Mesenchymal stem cell (in vitro differentiated cells and primary cell): ENCODE measurements around the gene RUFY2.

Experiments
- DNase-seq: peaks from one replicate; pipeline ENCODE4 v3.0.0-alpha.2; 2013
- H2AFZ ChIP-seq: one replicate; pipeline ENCODE4 v1.6.1; 2013; ENCODE audit warnings: low read depth, mild to moderate bottlenecking, control low read depth, inconsistent platforms, low read length, moderate library complexity
- H2AK5ac ChIP-seq: 2 replicates; pipeline ENCODE4 v1.6.1; 2013; ENCODE audit warnings: low read length, moderate library complexity, mild to moderate bottlenecking, inconsistent platforms; ENCODE audit not compliant: severe bottlenecking
- H2BK120ac ChIP-seq: one replicate; pipeline ENCODE4 v1.6.1; 2013; ENCODE audit warnings: low read depth, mild to moderate bottlenecking, inconsistent platforms, low read length, moderate library complexity
- H2BK12ac ChIP-seq, 2 experiments: one replicate each; pipeline ENCODE4 v1.6.1; 2013; ENCODE audit warnings: inconsistent platforms in 2 of 2, low read length in 2 of 2, mild to moderate bottlenecking in 2 of 2, moderate library complexity in 2 of 2, control low read depth in 1 of 2
- H2BK15ac ChIP-seq: one replicate; pipeline ENCODE4 v1.6.1; 2013; ENCODE audit warnings: mild to moderate bottlenecking, low read depth, inconsistent platforms; ENCODE audit not compliant: poor library complexity, severe bottlenecking
- H2BK5ac ChIP-seq: 2 replicates; pipeline ENCODE4 v1.6.1; 2013; ENCODE audit warnings: low read depth, mild to moderate bottlenecking, low read length, control low read depth, inconsistent platforms; ENCODE audit not compliant: poor library complexity, severe bottlenecking
- H3K14ac ChIP-seq, 2 experiments: one replicate each; pipeline ENCODE4 v1.6.1; 2013; ENCODE audit warnings: inconsistent platforms in 2 of 2, low read length in 2 of 2, control low read depth in 1 of 2, mild to moderate bottlenecking in 1 of 2, moderate library complexity in 1 of 2
- H3K18ac ChIP-seq, 2 experiments: one replicate each; pipeline ENCODE4 v1.6.1; 2013; ENCODE audit warnings: inconsistent platforms in 2 of 2, low read length in 2 of 2, control low read depth in 1 of 2, low read depth in 1 of 2, mild to moderate bottlenecking in 1 of 2
- H3K23ac ChIP-seq, 2 experiments: one replicate each; pipeline ENCODE4 v1.6.1; 2013; ENCODE audit warnings: inconsistent platforms in 2 of 2, low read length in 2 of 2, mild to moderate bottlenecking in 2 of 2, moderate library complexity in 2 of 2, control low read depth in 1 of 2
- H3K27ac ChIP-seq: 2 replicates; pipeline ENCODE4 v1.5.1; 2013; ENCODE audit warnings: mild to moderate bottlenecking, moderate library complexity, low read length, control low read depth, inconsistent platforms; ENCODE audit not compliant: poor library complexity, severe bottlenecking
- H3K27me3 ChIP-seq, 2 experiments: 2 replicates each; pipeline versions ENCODE4 v1.6.1 to v1.7.0; 2013; ENCODE audit warnings: low read length in 2 of 2, mild to moderate bottlenecking in 2 of 2, moderate library complexity in 2 of 2, control low read depth in 1 of 2, inconsistent platforms in 1 of 2; ENCODE audit not compliant: control insufficient read depth in 1 of 2, insufficient read depth in 1 of 2
- H3K36me3 ChIP-seq, 2 experiments: 2 replicates each; pipeline versions ENCODE4 v1.6.1 to v1.7.0; 2013; ENCODE audit warnings: low read length in 2 of 2, control low read depth in 1 of 2, inconsistent platforms in 1 of 2, low read depth in 1 of 2, mild to moderate bottlenecking in 1 of 2; ENCODE audit not compliant: insufficient read depth in 2 of 2, control insufficient read depth in 1 of 2
- H3K4ac ChIP-seq, 2 experiments: one replicate each; pipeline ENCODE4 v1.6.1; 2013; ENCODE audit warnings: inconsistent platforms in 2 of 2, low read length in 2 of 2, mild to moderate bottlenecking in 2 of 2, moderate library complexity in 2 of 2, control low read depth in 1 of 2, low read depth in 1 of 2
- H3K4me1 ChIP-seq: 2 replicates; pipeline ENCODE4 v1.6.1; 2013; ENCODE audit warnings: low read depth, low read length, control low read depth; ENCODE audit not compliant: control insufficient read depth, insufficient read depth
- H3K4me2 ChIP-seq: 2 replicates; pipeline ENCODE4 v1.6.1; 2013; ENCODE audit warnings: low read length, mild to moderate bottlenecking, inconsistent platforms; ENCODE audit not compliant: poor library complexity, severe bottlenecking
- H3K4me3 ChIP-seq, 2 experiments: 2 replicates each; pipeline versions ENCODE4 v1.5.1 to v1.7.0; 2013; ENCODE audit warnings: low read length in 2 of 2, mild to moderate bottlenecking in 2 of 2, control low read depth in 1 of 2, low read depth in 1 of 2; ENCODE audit not compliant: insufficient read depth in 1 of 2
- H3K79me1 ChIP-seq: replicated peaks from 2 replicates; pipeline ENCODE4 v1.6.1; 2013; ENCODE audit warnings: mild to moderate bottlenecking, control low read depth, low read length, inconsistent platforms; ENCODE audit not compliant: poor library complexity, severe bottlenecking
- H3K9ac ChIP-seq: 2 replicates; pipeline ENCODE4 v1.7.0; 2013; ENCODE audit warnings: mild to moderate bottlenecking, low read length, moderate library complexity
- H3K9me3 ChIP-seq: 2 replicates; pipeline ENCODE4 v1.7.0; 2013; ENCODE audit warnings: mild to moderate bottlenecking, low read length; ENCODE audit not compliant: control insufficient read depth
- H4K8ac ChIP-seq: one replicate; pipeline ENCODE4 v1.6.1; 2013; ENCODE audit warnings: inconsistent platforms, mild to moderate bottlenecking, low read length, moderate library complexity
- H4K91ac ChIP-seq: one replicate; pipeline ENCODE4 v1.6.1; 2013; ENCODE audit warnings: mild to moderate bottlenecking, low read length, inconsistent platforms
- WGBS: methylation state at CpG from one replicate; pipeline ENCODE4 v1.1.7; 2013; ENCODE audit warnings: mixed read lengths; 5-methylcytosine and 5-hydroxymethylcytosine counted together

The RUFY2 gene

DNA sequence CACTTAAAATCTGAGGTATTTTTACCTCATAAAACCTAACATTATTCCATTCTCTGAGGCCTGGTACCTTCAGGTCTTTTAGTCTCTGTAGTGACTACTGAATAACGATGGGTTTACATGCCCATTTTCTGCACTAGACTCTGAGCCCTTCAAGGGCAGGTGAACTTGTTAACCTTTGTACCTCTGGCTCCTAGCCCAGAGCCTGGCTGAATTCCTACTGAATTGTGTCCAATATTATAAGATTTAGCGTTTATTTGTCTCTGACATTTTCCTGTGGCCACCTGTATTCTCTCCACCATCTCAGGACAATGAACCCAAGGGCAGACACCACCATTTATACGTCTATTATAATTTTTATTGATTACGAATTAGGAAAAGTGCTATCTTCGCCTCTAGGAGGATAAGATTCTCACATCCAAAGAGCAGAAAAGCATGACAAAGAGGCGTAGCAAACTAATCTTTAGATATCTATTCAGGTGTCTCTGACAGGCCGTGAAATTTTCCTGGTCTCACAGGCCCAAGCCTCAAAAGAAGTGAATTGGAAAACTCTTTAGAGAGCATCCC, 103.1 kb downstream of the RUFY2 start:
- H4K91ac ChIP-seq, result no peak overlapping the region
- H3K4me2 ChIP-seq, result no peak overlapping the region
- no peak overlapping the region for H3K14ac ChIP-seq
- no peak overlapping the region for H3K4me3 ChIP-seq
- DNase-seq, result no peak
- H3K79me1 ChIP-seq, result no peaks in the 10 kb centered on the region
- no peaks in the 10 kb centered on the region for H3K36me3 ChIP-seq
- no peak overlapping the region for H2AFZ ChIP-seq
- H3K9ac ChIP-seq, result no peak overlapping the region
- H3K23ac ChIP-seq, result no peak overlapping the region
- H2BK12ac ChIP-seq, result no peak overlapping the region
- H4K8ac ChIP-seq, result no peak overlapping the region
- no peak overlapping the region for H3K18ac ChIP-seq
- 83% methylated on average over 7 of the region's 7 CpGs for WGBS
- no peak overlapping the region for H3K4ac ChIP-seq
- no peak overlapping the region for H2BK5ac ChIP-seq
- no peak overlapping the region for H3K27ac ChIP-seq
- no peak overlapping the region for H2BK15ac ChIP-seq
- peaks cover 3% of the 10 kb centered on the region for H3K4me1 ChIP-seq
- no peaks in the 10 kb centered on the region for H3K9me3 ChIP-seq
- no peak overlapping the region for H2BK120ac ChIP-seq
- no peaks in the 10 kb centered on the region for H3K27me3 ChIP-seq
- no peak overlapping the region for H2AK5ac ChIP-seq

DNA sequence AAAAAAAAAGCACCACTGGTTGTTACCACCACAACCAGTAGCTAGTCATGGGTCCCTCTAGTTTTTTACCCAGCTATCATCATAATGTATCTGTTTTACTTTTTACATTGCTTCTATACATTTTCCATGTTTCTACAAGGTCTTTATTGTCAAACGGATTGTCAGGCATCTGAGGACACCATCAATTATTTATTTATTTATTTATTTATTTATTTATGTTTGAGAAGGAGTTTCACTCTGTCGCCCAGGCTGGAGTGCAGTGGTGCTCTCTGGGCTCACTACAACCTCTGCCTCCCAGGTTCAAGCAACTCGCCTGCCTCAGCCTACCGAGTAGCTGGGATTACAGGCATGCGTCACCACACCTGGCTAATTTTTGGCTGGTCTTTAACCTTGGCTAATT, 104.2 kb downstream of the RUFY2 start:
- no peaks in the 10 kb centered on the region for H3K27me3 ChIP-seq
- H2BK15ac ChIP-seq, result no peak overlapping the region
- H3K4me2 ChIP-seq, result no peak overlapping the region
- no peak overlapping the region for H3K18ac ChIP-seq
- no peaks in the 10 kb centered on the region for H3K79me1 ChIP-seq
- WGBS, result 74% methylated on average over 4 of the region's 5 CpGs
- peaks cover 3% of the 10 kb centered on the region for H3K4me1 ChIP-seq
- no peak overlapping the region for H2BK120ac ChIP-seq
- H3K23ac ChIP-seq, result no peak overlapping the region
- no peak overlapping the region for H3K4ac ChIP-seq
- no peak overlapping the region for H3K27ac ChIP-seq
- H3K4me3 ChIP-seq, result no peak overlapping the region
- no peak overlapping the region for H2BK12ac ChIP-seq
- no peak overlapping the region for H4K91ac ChIP-seq
- no peak overlapping the region for H4K8ac ChIP-seq
- H3K9me3 ChIP-seq, result no peaks in the 10 kb centered on the region
- H2AFZ ChIP-seq, result no peak overlapping the region
- no peaks in the 10 kb centered on the region for H3K36me3 ChIP-seq
- DNase-seq, result no peak
- no peak overlapping the region for H3K14ac ChIP-seq
- no peak overlapping the region for H3K9ac ChIP-seq
- no peak overlapping the region for H2AK5ac ChIP-seq
- H2BK5ac ChIP-seq, result no peak overlapping the region

DNA sequence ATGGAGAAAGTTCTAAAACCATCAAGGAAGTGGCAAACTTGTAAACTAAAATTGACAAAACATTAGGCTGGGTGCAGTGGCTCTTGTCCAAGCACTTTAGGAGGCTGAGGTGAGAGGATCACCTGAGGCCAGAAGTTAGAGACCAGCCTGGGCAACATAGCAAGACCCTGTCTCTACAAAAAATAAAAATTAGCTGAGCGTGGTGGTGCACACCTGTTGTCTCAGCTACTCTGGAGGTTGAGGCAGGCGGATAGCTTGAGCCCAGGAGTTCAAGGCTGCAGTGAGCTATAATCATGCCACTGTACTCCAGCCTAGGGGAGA, 104.6 kb downstream of the RUFY2 start:
- no peak overlapping the region for H2BK120ac ChIP-seq
- H3K4me2 ChIP-seq, result no peak overlapping the region
- H4K8ac ChIP-seq, result no peak overlapping the region
- peak overlapping the region; percentile 54 for H2AK5ac ChIP-seq
- WGBS, result 80% methylated on average over 1 of the region's 2 CpGs
- H3K4me1 ChIP-seq, result peaks cover 3% of the 10 kb centered on the region
- no peak overlapping the region for H3K4me3 ChIP-seq
- no peak overlapping the region for H2BK12ac ChIP-seq
- no peaks in the 10 kb centered on the region for H3K27me3 ChIP-seq
- no peak overlapping the region for H3K27ac ChIP-seq
- H2BK5ac ChIP-seq, result no peak overlapping the region
- H3K23ac ChIP-seq, result no peak overlapping the region
- DNase-seq, result no peak
- no peaks in the 10 kb centered on the region for H3K36me3 ChIP-seq
- H2BK15ac ChIP-seq, result no peak overlapping the region
- no peak overlapping the region for H3K18ac ChIP-seq
- H4K91ac ChIP-seq, result no peak overlapping the region
- no peaks in the 10 kb centered on the region for H3K79me1 ChIP-seq
- H2AFZ ChIP-seq, result no peak overlapping the region
- H3K4ac ChIP-seq, result no peak overlapping the region
- H3K9me3 ChIP-seq, result no peaks in the 10 kb centered on the region
- no peak overlapping the region for H3K14ac ChIP-seq
- no peak overlapping the region for H3K9ac ChIP-seq

GRCh38 chr10:68301790-68302502, 105.1 kb downstream of the RUFY2 start:
- Histone ChIP-seq H3K4me1 (peaks cover 3% of the 10 kb centered on the region), H3K9me3 (no peaks in the 10 kb centered on the region), H3K27ac (no peak overlapping the region), H3K23ac (peak overlapping the region in 1 of 2 experiments; percentile 64), H2AFZ (no peak overlapping the region), H3K79me1 (no peaks in the 10 kb centered on the region), H3K4me3 (no peak overlapping the region), H2BK12ac (no peak overlapping the region), H3K4ac (no peak overlapping the region), H4K91ac (no peak overlapping the region), H3K18ac (no peak overlapping the region), H3K36me3 (no peaks in the 10 kb centered on the region), H2AK5ac (peak overlapping the region; percentile 54), H3K27me3 (no peaks in the 10 kb centered on the region), H2BK120ac (no peak overlapping the region), H2BK5ac (no peak overlapping the region), H2BK15ac (no peak overlapping the region), H3K9ac (no peak overlapping the region), H4K8ac (no peak overlapping the region), H3K14ac (no peak overlapping the region), H3K4me2 (no peak overlapping the region)
- 60% methylated on average over 5 of the region's 6 CpGs for WGBS
- peak; percentile 55 for DNase-seq
